NCI-H748 (cell line): ENCODE measurements around the gene ATXN7L3.

ENCODE experiments used
- DNase-seq: peaks from one replicate; lab custom pipeline; 2025; ENCODE audit not compliant: unreplicated experiment; lab: John Stamatoyannopoulos, UW

Gene ATXN7L3

DNA sequence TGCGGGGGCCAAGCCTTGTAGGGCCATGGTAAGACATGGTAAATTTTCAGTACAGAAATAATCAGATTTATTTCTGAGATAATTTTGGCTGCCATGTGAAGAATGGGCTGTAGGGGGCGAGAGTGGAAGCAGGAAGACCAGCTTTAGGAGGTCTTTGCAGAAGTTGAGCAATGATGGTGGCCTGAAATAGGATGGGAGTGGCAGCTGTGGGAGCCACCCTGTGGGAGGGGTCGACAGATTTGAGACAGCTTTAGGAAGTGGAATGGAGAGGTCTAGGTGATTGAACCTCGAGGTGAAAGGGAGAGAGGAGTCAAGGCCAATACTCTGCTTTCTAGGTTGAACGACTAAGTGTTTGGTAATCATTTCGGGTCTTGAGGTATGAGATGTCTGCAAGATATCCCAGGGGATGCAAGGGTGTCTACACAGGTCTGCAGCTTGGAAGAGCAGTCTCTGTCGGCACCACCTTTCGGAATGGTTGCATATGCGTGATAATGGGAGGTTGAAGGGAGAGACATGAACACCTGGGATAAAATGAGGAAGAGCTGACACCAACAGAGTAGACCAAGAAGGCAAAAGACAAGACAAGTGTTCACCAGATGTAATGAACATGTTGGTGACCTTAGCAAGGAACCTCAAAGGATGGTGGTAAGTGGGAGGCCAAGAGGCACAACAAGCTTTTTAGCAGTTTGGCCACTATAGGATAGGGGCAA is 4.2 kb upstream of the ATXN7L3 start:
- peak; percentile 82 for DNase-seq

- no peak for DNase-seq
Observed at GRCh38 chr17:44202756-44203155, 3.1 kb upstream of the ATXN7L3 start.

GRCh38 chr17:44200478-44201155 is 933 bp upstream of the ATXN7L3 start:
- no peak for DNase-seq

DNA sequence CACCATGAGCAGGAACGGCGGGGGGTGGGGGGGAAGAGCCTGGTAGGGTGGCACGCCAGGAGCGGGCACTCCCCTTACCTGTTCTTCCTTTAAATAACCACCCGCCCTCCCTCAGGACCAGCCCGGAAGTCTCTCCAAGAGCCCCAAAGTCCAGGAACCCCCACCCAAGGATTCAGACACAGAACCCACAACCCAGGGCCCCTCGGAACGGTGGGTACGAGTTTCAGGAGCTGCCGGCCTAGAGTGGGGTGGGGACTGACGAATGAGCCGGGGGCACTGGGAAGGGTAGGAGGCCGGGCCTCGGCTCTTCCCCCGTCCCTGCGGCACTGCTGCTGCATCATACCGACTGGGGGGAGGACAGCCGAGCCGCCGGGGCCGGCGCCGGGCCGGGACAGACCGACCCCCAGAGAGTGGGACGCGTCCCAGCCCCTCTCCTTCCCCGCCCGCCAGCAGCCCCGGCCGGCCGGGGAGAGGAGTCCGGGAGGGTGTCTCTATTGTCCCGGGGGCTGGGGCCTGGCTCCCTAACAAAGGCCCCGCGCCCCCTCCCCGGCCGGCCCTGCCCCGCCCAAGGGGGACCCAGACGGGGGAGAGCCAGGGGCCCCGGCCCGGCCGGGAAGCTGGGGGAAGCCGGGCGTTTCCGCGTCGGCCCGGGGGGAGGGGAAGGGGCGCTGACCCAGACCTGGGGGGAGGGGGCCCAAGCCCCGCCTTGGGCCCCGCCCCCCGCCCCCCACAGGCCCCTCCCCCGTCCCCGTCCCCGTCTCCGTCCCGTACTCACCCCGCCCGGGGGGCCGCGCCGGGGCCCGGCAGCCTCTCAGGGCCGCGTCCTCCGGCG is 747 bp downstream of the ATXN7L3 start:
- peak; percentile 75 for DNase-seq

- DNase-seq = peak; percentile 43
Observed at GRCh38 chr17:44197980-44198720, 1.5 kb downstream of the ATXN7L3 start.

DNA sequence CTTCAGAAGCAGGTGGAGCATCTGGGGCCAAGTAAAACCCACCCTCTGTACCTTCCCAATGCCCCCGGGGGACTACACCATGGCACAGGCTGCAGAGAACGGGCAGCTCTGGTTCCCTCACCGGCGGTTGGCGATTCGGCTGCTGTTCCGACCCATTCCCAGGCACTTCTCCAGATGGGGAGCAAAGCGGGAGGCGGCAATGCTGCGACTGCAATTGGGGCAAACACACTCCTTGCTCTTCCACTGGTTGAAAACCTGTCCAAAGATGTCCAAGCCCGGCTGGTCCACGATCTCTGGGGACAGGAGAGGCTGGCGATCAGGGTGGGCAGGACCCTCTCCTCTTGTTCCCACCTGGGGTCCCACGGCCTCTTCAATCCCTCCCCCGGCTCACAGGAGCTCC is 2.6 kb downstream of the ATXN7L3 start:
- no peak for DNase-seq

GRCh38 chr17:44193326-44194084 is 6.2 kb downstream of the ATXN7L3 start:
- DNase-seq = no peak

- DNase-seq = no peak
Observed at GRCh38 chr17:44192750-44193149, 6.9 kb downstream of the ATXN7L3 start.

GRCh38 chr17:44191941-44192496 is 7.7 kb downstream of the ATXN7L3 start:
- no peak for DNase-seq

DNA sequence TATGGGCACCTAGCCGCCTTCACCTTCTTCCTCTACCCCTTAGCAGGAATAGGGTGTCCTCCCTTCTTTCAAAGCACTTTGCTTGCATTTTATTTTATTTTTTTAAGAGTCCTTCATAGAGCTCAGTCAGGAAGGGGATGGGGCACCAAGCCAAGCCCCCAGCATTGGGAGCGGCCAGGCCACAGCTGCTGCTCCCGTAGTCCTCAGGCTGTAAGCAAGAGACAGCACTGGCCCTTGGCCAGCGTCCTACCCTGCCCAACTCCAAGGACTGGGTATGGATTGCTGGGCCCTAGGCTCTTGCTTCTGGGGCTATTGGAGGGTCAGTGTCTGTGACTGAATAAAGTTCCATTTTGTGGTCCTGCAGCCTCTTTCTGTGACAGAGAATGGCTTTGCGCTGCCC is 8.3 kb downstream of the ATXN7L3 start:
- no peak for DNase-seq

- no peak for DNase-seq
Observed at GRCh38 chr17:44190481-44190880, 9.2 kb downstream of the ATXN7L3 start.

GRCh38 chr17:44188576-44189403 is 10.9 kb downstream of the ATXN7L3 start:
- no peak for DNase-seq

DNA sequence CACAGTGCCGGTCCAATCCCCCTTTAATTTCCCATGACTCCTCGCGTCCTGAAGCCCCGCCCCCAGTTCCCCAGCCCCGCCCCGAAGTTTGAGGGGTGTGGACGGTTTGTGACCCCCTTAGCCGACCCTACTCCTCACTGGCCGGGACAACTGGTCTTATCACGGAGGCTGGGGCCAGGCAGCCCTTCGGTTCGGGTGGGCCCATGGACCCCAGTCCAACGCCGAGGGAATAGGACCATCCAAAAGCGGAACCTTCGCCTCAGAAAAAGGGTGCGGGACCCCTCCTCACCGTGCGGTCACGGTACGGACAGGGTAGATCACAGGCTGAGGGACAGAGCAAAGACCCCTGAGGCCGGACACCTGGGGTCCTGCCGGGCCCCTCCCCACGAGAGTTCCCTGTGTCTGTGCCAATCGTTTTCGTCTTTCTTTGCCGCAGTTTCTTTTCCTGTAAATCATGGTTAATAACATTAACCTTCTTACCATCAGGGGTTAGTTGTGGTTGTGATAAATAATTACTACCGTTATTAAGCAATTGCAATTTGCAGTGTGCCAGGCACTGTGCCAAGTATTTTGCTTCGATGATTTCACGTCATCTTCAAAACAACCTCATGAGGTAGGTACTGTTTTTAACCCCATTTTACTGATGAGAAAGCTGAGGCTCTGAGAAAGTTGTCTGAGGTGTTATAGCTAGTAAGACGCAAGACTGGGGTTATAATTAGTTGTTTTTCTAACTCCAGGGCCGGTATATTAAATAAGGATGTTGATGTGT is 12.4 kb downstream of the ATXN7L3 start:
- peak; percentile 70 for DNase-seq

DNA sequence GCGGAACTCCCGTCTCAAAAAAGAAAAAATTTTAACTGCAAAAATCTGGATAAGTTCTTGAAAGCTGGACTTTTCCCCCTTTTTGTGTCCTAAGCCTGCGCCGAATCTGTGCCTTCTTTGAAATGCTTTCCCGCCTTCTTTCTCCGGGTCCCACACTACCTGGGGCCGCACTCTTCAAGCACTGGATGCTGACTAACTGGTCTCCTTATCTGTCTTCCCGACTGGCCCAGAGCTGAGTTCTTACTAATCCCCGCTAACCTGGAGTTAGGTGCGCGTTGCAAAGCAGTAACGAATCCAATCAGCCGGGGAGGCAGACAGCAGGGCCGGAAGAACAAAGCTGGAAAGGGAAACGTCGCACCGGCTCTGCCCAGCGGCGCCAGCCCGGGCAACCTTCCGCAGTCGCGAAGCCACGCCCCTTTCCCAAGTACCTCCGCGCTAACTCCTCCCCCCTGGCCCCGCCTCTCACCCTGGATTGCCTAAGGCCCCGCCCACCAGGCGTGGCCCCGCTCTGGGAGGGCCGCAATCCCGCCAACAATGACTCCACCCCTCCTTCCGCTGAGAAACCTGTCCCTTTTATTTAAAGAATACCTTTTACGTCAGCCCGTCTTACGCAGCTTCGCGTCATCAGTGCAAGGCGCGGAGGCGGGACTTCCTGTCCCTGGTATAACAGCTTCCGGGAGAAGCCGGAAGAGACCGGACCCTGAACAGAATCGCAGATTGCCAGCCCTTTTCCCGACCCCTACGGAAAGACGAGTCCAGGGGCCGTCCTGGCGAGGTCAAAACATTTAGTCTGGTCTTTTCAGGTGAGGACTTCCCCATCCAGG is 13.2 kb downstream of the ATXN7L3 start, which contains the start of gene TMUB2:
Gene TMUB2, plus strand, starts transcription at position 666 of the 824 bp plus-strand sequence. CDS start 737 bp downstream, outside the sequence.
- peak; percentile 99 for DNase-seq

GRCh38 chr17:44184212-44184810 is 15.4 kb downstream of the ATXN7L3 start:
- no peak for DNase-seq

DNA sequence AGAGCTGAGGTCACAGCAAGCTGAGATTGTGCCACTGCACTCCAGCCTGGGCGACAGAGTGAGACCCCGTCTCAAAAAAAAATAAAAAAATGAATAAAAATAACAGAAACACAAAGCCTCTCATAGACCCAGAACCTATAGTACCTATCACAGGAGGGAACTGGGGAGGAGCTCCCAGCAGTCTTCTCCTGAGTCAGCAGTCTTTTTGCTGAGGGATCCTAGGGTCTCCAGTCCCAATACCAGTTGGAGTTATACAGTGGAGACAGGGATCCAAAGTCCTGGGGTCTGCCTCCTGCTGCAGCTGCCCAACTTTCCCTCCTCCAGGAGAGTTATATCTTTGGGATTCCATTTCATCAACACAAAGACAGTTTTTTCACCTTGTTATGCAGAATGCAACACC is 16.7 kb downstream of the ATXN7L3 start:
- DNase-seq = no peak

DNA sequence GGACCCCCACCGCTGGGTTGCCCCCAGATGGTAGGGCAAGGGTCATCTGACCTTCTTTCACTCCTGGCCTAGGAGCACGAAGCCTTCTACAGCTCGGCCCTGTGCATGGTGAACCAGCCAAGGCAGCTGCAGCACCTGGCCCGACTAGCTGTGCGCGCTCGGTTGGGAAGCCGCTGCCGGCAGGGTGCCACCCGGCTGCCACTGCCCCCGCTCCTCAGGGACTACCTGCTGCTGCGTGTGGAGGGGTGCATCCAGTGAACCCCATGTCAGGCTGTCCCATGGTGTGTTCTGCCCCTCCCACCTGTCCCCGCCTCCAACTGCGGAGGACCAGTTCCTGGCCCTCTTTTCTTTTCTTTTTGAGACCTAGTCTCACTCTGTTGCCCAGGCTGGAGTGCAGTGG is 21.6 kb downstream of the ATXN7L3 start:
- DNase-seq = no peak
